Measurements from ENCODE around the gene METTL21C.

- TF ChIP-seq CTCF (IDR thresholded peaks at IDR 0.05; ENCODE audit: insufficient read depth, low read length, poor library complexity, severe bottlenecking) (no peak), EZH2phosphoT487 (conservative IDR thresholded peaks at IDR 0.05; ENCODE audit: low read length) (no peak)
Observed at GRCh38 chr13:102643656-102644055, 51.2 kb downstream of the METTL21C start.

Measured in SU-DHL-6 (cell line).